IPS-15b (cell line): ENCODE data around the gene COG7.
"Not testable (repeated sequence)": the region's sequence is repeated elsewhere in the genome, so short reads cannot be mapped to it uniquely, and the experiment has no call there.

ENCODE experiments used
- H3K27me3 ChIP-seq: one replicate; pipeline ENCODE4 v1.6.1; 2013; ENCODE audit warnings: low read length; ENCODE audit not compliant: control insufficient read depth, insufficient read depth
- H3K36me3 ChIP-seq: one replicate; pipeline ENCODE4 v1.6.1; 2013; ENCODE audit warnings: low read length; ENCODE audit not compliant: control insufficient read depth, insufficient read depth
- H3K4me1 ChIP-seq: one replicate; pipeline ENCODE4 v1.6.1; 2013; ENCODE audit warnings: mild to moderate bottlenecking, low read length; ENCODE audit not compliant: control insufficient read depth, insufficient read depth
- H3K4me3 ChIP-seq: one replicate; pipeline ENCODE4 v1.5.1; 2013; ENCODE audit warnings: low read depth, low read length
- H3K9ac ChIP-seq: one replicate; pipeline ENCODE4 v1.6.1; 2013; ENCODE audit warnings: low read depth, mild to moderate bottlenecking, low read length
- H3K9me3 ChIP-seq: one replicate; pipeline ENCODE4 v1.6.1; 2013; ENCODE audit warnings: mild to moderate bottlenecking, low read length; ENCODE audit not compliant: control insufficient read depth, insufficient read depth

Gene COG7

GRCh38 chr16:23392223-23392600, 60.8 kb downstream of the COG7 start:
- peaks cover 32% of the 10 kb centered on the region for H3K36me3 ChIP-seq

GRCh38 chr16:23391381-23392222, 61.4 kb downstream of the COG7 start:
- no peaks in the 10 kb centered on the region for H3K27me3 ChIP-seq
- no peak overlapping the region for H3K4me3 ChIP-seq
- H3K36me3 ChIP-seq = peaks cover 32% of the 10 kb centered on the region
- no peaks in the 10 kb centered on the region for H3K9me3 ChIP-seq
- H3K9ac ChIP-seq = no peak overlapping the region
- no peaks in the 10 kb centered on the region for H3K4me1 ChIP-seq

More at GRCh38 chr16:23392223-23392600, 60.8 kb downstream of the COG7 start:
- Histone ChIP-seq H3K9me3 (no peaks in the 10 kb centered on the region), H3K27me3 (no peaks in the 10 kb centered on the region), H3K4me1 (no peaks in the 10 kb centered on the region), H3K4me3 (no peak overlapping the region), H3K9ac (no peak overlapping the region)

GRCh38 chr16:23389936-23390335, 63.1 kb downstream of the COG7 start:
- not testable (repeated sequence) for H3K27me3 ChIP-seq, H3K4me3 ChIP-seq, H3K9ac ChIP-seq, H3K4me1 ChIP-seq, H3K9me3 ChIP-seq
- peaks cover 28% of the 10 kb centered on the region for H3K36me3 ChIP-seq

- Histone ChIP-seq H3K4me3 (no peak overlapping the region), H3K4me1 (no peaks in the 10 kb centered on the region), H3K27me3 (no peaks in the 10 kb centered on the region), H3K9ac (no peak overlapping the region), H3K9me3 (no peaks in the 10 kb centered on the region), H3K36me3 (peaks cover 28% of the 10 kb centered on the region)
Observed at GRCh38 chr16:23389201-23389600, 63.8 kb downstream of the COG7 start.

GRCh38 chr16:23388786-23389185, 64.2 kb downstream of the COG7 start:
- Histone ChIP-seq H3K9ac (no peak overlapping the region), H3K4me3 (no peak overlapping the region), H3K36me3 (peaks cover 28% of the 10 kb centered on the region), H3K4me1 (no peaks in the 10 kb centered on the region), H3K27me3 (no peaks in the 10 kb centered on the region), H3K9me3 (no peaks in the 10 kb centered on the region)

GRCh38 chr16:23387666-23388065, 65.3 kb downstream of the COG7 start:
- Histone ChIP-seq H3K4me3 (no peak overlapping the region), H3K9me3 (no peaks in the 10 kb centered on the region), H3K4me1 (no peaks in the 10 kb centered on the region), H3K36me3 (peaks cover 25% of the 10 kb centered on the region), H3K9ac (no peak overlapping the region), H3K27me3 (no peaks in the 10 kb centered on the region)

GRCh38 chr16:23385441-23385840, 67.5 kb downstream of the COG7 start:
- H3K36me3 ChIP-seq = peaks cover 8% of the 10 kb centered on the region
- no peaks in the 10 kb centered on the region for H3K27me3 ChIP-seq
- no peak overlapping the region for H3K4me3 ChIP-seq
- H3K9ac ChIP-seq = no peak overlapping the region
- no peaks in the 10 kb centered on the region for H3K4me1 ChIP-seq
- H3K9me3 ChIP-seq = no peaks in the 10 kb centered on the region

- Histone ChIP-seq H3K9me3 (no peaks in the 10 kb centered on the region), H3K4me3 (no peak overlapping the region), H3K36me3 (peaks cover 7% of the 10 kb centered on the region)
Observed at GRCh38 chr16:23384878-23385277, 68.1 kb downstream of the COG7 start.

GRCh38 chr16:23383881-23384280, 69.1 kb downstream of the COG7 start:
- Histone ChIP-seq H3K4me1 (no peaks in the 10 kb centered on the region), H3K36me3 (peaks cover 7% of the 10 kb centered on the region), H3K4me3 (no peak overlapping the region), H3K9me3 (no peaks in the 10 kb centered on the region), H3K27me3 (no peaks in the 10 kb centered on the region), H3K9ac (no peak overlapping the region)

More at GRCh38 chr16:23384878-23385277, 68.1 kb downstream of the COG7 start:
- Histone ChIP-seq H3K4me1 (no peaks in the 10 kb centered on the region), H3K27me3 (no peaks in the 10 kb centered on the region), H3K9ac (no peak overlapping the region)

GRCh38 chr16:23382279-23382678, 70.7 kb downstream of the COG7 start:
- Histone ChIP-seq H3K4me3 (no peak overlapping the region), H3K27me3 (no peaks in the 10 kb centered on the region), H3K36me3 (no peaks in the 10 kb centered on the region), H3K9me3 (no peaks in the 10 kb centered on the region), H3K4me1 (no peaks in the 10 kb centered on the region), H3K9ac (no peak overlapping the region)

GRCh38 chr16:23381702-23382101, 71.3 kb downstream of the COG7 start:
- H3K36me3 ChIP-seq, H3K4me3 ChIP-seq, H3K4me1 ChIP-seq, H3K27me3 ChIP-seq, H3K9ac ChIP-seq, H3K9me3 ChIP-seq: not testable (repeated sequence)

GRCh38 chr16:23380501-23380951, 72.5 kb downstream of the COG7 start:
- Histone ChIP-seq H3K4me1 (no peaks in the 10 kb centered on the region), H3K9me3 (no peaks in the 10 kb centered on the region), H3K4me3 (no peak overlapping the region), H3K9ac (no peak overlapping the region), H3K36me3 (no peaks in the 10 kb centered on the region), H3K27me3 (no peaks in the 10 kb centered on the region)
